ENCODE data around the gene CLTA.

Gene CLTA

GRCh38 chr9:36161187-36161586, 29.5 kb upstream of the CLTA start:
- H3K27ac ChIP-seq: no peak overlapping the region
- no peak for TF ChIP-seq CTCF (conservative IDR thresholded peaks at IDR 0.05)

- TF ChIP-seq CTCF (conservative IDR thresholded peaks at IDR 0.05): no peak
- no peak overlapping the region for H3K27ac ChIP-seq
Observed at GRCh38 chr9:36162211-36162738, 28.4 kb upstream of the CLTA start.

- H3K27ac ChIP-seq: no peak overlapping the region
- no peak for TF ChIP-seq CTCF (conservative IDR thresholded peaks at IDR 0.05)
Observed at GRCh38 chr9:36163049-36163785, 27.5 kb upstream of the CLTA start.

- no peak for TF ChIP-seq CTCF (conservative IDR thresholded peaks at IDR 0.05)
- no peak overlapping the region for H3K27ac ChIP-seq
Observed at GRCh38 chr9:36163786-36164170, 26.9 kb upstream of the CLTA start.

- TF ChIP-seq CTCF (conservative IDR thresholded peaks at IDR 0.05): no peak
- no peak overlapping the region for H3K27ac ChIP-seq
Observed at GRCh38 chr9:36164372-36164771, 26.3 kb upstream of the CLTA start.

GRCh38 chr9:36164989-36165388, 25.7 kb upstream of the CLTA start:
- H3K27ac ChIP-seq: no peak overlapping the region
- no peak for TF ChIP-seq CTCF (conservative IDR thresholded peaks at IDR 0.05)

- TF ChIP-seq CTCF (conservative IDR thresholded peaks at IDR 0.05): no peak
- H3K27ac ChIP-seq: no peak overlapping the region
Observed at GRCh38 chr9:36165826-36166167, 24.9 kb upstream of the CLTA start.

All from VCaP (cell line).